ENCODE results near the gene UBE2O.

UBE2O gene

DNA sequence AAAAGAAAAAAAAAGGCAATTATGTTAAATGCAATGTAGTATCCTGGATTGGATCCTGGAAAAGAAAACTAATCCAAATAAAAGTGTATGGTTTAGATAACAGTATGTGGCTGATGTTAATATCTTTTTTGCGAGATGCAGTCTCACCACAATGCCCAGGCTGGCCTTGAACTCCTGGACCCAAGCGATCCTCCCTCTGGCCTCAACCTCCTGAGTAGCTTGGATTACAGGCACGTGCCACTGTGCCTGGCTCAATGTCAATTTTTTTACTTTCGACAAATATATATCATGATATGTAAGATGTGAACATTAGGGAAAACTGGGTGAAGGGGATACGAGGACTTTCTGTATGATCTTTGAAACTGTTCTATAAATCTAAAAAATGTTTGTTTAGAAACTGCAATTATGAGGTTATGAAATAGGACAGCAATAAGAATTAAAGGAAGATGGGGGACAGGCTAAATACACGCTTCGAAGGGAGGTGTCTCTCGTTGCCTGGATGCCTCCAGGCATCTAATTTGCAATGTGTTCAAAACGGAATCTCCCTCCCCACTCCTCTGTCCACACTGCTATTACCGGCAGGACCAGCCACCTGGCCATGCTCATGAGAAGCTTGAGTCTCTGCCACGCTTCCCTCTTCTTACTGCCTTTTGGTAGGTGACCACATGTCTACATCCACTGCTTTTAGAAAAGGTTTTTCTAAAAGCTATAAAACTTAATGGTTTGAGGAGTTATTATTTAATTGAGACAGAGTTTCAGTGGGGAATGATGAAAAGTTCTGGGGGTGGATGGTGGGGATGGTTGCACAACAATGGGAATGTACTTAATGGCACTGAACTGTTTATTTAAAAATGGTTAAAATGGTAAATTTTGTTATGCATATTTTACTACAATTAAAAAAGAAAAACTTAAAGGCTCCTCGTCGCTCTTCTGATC, 15.2 kb downstream of the UBE2O start:
- DNase-seq, result no peak

DNA sequence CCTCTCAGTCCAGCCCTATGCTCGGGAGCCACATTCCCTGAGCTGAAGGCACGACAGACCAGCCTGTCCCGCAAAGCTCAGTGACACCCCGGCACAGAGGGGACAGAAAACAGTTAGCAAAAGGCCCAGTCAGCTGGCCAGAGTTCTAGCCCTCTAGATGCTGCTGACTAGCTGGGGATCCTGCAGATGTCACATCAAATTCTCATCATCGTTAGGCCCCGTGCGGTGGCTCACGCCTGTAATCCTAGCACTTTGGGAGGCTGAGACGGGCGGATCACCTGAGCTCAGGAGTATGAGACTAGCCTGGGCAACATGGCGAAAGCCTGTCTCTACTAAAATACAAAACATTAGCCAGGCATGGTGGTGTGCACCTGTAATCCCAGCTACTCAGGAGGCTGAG, 17.2 kb downstream of the UBE2O start:
- DNase-seq, result no peak

DNA sequence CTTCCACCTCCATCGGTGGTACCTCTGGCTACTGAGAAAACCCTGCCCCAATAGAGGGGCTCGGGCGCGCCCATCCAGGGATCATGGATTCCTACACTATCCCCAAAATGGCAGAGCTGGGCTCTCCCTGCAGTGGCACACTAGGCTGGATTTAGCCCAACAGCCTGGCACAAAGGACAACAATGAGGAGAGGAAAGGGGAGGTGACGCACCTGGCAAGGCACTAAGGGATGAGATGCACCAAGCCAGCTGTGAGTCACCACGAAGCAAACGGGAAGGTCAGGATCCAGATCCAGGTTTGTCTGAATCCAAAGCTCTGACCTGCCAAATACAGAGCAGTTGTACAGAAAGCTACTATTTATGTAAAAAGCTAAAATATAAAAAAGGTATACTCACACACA, 18.1 kb downstream of the UBE2O start:
- DNase-seq, result no peak

DNA sequence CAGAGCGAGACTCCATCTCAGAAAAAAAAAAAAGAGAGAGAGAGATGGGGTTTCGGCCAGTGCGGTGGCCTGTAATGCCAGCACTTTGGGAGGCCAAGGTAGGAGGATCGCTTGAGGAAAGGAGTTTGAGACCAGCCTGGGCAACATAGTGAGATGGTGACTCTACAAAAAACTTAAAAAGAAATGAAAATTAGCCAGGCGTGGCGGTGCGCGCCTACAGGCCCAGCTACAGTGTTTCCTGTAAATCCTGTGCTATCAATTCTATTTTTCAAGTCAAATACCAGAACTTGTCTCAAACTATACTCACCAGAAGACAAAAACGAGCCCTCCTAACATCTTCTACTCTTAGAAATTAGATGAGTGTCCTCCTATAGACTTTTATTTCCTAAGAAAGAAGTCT, 19.3 kb downstream of the UBE2O start:
- no peak for DNase-seq

DNA sequence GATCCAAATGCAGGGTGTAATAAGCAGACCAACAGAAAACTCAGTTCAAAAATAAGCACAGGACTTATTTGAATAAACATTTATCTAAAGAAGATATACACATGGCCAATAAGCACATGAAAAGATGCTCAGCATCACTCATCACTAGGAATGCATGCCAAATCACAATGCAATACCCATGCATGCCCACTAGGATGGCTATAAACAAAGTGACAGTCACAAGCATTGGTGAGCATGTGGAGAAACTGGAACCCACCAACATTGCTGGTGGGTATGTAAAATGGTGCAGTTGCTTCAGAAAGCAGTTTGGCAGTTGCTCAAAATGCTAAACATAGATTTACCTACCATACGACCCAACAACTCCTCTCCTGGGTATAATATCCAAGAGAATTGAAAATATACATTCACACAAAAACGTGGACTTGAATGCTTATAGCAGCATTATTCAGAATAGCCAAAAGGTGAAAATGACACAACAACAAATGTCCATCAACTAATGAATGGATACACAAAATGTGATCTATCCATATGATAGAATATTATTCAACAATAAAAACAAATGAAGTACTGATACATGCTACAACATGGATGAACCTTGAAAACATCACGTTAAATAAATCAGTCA, 20.1 kb downstream of the UBE2O start:
- no peak for DNase-seq

DNA sequence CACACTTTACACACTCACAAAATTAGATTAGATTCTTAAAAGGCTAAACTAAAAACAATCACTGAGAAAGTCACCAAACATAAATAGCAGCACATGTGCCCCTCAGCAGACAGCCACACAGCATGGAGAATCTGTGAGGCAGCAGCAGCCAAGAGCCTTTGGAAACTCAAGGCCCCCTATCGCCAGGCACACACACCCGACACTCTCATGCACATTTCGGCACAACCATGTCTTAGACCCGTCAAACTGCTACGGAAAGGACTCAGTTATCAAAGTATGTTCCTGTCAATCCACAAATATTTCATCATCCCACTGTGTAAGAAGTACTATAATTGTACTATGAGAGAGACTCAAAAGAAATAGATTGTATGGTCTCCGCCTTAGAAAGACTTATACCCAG, 20.9 kb downstream of the UBE2O start:
- no peak for DNase-seq

DNA sequence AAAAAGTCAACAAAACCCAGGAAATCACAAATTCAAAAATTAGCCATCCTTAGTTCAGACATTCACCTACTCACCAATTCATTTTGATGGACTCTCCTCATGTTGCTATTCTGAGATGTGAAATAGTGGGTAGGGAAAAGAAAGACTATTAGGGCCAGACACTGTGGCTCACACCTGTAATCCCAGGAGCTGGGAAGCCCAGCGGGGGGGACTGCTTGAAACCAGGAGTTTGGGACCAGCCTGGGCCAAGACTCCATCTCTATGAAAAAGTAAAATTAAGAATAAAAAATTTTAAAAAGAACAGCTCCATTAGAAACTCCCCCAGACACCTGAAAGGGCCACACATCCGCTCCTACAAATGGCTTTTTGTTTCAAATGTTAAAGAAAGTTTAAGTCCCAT, 21.4 kb downstream of the UBE2O start:
- DNase-seq, result no peak

DNA sequence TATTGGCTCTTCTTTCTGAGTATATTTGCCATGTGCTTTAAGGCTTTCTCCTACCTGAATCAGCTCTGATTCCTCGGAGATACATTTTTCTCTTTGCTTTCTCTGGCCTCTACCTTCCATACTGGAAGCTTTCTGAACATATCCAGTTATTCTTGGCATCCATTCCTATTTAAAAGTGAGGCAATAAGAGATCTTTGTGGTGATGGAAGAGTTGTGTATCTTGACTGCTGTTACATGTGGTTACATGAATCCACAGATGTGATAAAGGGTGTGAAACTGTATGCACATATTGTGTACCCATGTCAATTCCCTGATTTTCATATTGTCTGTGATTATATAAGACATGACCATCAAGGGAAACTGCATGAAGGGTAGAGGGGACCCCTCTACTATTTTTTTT, 24.4 kb downstream of the UBE2O start:
- DNase-seq, result no peak

DNA sequence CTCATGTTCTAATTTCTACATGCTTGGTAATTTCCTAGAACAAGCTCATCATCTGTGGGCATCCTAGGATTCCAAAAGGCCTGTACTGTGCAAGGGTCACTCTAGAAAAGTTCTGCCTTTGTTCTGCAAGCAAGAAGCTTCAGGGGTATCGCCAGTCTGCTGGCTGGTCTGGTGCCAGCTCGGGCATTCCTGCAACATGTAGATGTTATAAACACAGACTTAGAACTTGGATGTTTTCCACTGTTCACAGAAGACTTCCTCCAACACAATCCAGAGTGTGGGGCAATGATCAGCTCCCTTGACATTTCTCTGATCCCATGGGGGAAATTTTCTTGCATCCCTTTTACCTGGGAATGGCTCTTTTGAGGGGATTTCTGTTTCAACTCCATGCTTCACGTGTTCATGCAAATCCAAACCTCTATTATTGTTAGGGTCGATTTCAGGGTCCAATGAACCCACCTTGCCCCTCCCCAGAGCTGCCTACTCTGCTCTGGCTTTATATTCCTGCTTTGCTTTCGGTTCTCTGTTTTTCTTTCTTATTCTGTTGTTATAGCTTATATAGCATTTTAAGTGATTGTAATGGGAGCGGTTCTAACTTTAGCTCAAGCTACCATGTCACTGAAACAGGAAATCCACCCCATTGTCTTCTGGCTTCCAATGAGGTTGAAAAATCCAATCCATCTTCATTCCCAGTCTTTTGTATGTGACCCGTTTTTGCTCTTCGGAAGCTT, 25.3 kb downstream of the UBE2O start:
- DNase-seq, result no peak

DNA sequence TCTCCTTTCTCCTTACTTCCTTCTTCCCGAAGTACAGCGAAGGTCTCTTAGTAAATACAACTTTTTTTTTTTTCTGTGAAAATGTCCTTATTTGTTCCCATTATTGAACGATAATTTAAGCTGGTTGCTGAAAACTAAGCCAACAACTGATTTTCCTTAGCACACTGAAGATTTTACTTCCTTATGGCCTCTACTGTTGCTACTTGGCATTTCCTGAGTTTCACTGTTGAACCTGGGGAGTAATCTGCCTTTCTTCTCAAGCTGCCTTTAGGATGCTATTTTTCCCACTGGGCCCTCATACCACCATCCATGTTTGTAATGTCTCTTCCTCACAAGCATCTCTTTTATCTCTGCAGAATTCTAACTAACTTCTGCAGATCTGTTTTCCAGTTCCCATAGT, 26.1 kb downstream of the UBE2O start:
- no peak for DNase-seq

DNA sequence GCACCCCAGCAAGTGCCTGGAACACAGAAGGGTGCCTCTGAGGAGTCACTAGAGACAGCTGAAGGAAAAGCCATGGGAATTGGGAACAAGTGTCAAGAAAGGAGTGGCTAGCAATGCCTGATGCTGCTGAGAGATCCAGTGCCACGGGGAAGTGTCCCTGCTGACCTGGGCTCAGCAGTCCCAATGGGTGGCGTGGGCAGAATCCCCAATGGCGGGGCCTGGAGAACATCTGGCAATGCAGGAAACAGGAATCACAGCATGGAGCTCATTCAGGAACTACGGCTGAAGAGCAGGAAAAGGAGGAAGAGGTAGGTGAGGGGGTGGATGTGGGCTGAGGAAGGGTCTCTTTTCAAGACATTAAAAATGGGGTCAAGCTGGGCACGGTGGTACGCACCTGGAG, 30.1 kb downstream of the UBE2O start:
- no peak for DNase-seq

DNA sequence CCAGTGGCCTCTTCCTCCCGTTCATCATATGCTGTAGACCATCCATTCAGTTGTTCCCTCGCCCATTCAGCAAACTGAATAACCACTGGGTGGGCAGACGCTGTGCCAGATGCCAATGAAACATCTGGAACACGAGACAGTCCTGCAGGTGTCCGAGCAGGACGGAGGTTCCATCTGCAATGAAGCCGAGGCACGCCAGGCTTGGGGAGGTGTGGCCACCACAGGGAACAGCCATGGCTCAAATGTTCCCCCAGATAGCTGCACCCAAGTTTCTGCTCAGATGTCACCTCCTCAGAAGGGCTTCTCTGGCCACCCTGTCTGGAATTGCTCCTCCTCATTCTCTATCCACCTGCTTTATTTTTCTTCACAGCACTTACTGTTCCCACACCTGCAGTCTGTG, 30.5 kb downstream of the UBE2O start:
- DNase-seq, result no peak

DNA sequence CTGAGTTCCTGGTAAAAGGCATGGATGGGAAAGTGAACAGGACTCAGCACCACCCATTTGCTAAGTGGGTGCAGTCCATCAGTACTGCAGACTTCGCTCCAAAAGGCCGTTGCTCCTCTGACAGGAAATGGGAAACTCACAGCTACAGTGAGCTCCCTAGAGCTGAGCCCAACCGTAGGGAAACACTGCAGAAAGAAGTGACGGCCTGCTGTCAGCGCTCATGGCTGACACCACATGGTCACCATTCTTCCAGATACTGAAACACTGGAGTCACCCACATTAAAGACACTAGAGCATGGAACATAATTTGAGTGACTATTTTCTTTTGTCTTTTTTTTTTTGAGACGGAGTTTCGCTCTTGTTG, 31.9 kb downstream of the UBE2O start:
- no peak for DNase-seq

DNA sequence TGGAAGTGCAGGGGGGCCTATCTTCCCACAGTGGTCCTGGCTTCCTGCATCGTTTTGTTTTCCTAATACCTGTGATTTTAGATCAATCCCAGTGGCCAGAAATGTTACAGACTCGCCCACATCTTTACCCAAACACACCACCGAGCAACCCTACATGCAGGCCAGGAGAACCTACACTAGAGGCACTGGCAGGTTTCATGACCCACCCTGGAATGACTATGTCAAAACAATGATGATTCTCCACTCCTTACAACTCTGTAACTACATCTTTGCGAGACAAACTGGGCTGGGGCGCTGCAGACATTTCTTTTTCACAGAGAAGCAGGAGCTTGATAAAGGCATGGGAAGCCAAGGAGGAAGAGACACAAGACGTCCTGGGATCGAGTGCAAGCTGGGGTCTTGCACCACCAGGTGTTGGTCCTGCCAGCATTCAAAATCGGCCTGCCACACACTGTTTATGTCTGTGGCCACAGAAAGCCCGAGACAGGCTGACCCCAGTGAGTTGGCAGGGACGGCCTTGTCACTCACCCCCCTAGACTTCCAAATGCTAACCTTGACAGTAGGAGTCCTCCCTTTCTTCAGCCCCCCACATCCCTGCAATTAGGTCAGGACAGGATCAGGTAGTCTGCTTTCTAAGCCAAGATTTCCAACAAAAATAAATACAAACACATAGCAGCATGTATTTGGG, 32.5 kb downstream of the UBE2O start:
- no peak for DNase-seq

DNA sequence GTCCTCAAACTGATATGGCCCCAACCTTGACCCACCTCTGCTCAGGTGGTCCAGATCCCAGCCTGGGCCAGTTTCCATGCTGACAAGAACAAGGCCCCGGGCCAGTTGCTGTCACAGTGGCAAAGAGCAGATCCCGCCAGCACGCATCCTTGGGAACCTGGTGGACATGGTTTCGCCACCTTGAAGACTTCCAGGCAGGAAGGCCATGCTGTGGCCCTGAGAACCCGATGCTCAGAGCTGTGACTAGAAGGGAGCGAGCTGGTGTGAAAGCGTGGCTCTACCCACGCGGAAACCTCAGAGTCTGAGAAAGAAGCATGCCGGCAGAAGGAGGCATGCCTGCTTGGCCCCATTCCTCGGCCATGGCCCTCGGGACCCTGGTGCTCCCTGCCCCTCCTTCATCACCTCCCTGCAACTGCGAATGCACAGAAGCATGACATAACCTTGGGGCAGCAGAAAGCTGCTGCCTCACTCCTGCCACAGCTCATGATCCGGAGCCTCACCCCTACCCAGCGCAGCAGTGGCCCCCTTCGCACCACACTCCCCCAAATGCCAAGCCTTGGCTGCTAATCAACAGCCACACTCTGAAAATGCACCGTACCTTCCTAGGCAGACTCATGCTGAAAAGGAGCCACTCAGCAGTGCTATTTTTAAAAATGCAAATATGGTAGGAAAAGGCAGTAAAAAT, 33.2 kb downstream of the UBE2O start:
- DNase-seq, result no peak

DNA sequence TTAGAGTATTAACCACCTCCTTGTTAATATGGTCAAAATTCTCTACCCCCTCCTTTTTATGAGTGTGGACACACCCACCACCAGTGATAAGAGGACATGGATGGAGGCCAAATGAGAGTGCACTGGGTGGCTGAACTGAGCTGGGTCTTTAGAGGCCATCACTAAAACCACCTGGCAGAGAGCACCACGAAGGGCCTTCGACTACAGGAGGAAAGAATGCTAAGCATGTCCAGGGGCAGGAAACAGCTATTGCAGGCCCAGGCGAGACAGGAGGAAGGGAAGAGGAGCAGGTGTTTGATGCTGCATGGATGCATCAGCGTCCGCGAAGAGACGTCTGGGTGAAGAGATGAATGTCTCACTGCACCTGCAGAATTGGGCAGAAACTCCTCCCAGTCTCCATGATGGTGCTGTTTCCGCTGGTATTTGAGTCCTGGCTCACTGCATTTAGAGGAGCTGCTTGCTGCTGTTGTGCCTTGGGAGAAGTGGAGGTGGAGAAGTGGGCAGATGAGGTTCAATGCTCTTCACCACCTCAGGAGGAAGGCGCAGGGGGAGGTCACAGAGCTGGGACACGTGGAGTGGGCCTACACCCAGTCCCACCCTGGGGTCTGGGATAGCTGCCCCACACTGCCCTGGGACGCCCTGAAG, 35.3 kb downstream of the UBE2O start:
- DNase-seq, result no peak

DNA sequence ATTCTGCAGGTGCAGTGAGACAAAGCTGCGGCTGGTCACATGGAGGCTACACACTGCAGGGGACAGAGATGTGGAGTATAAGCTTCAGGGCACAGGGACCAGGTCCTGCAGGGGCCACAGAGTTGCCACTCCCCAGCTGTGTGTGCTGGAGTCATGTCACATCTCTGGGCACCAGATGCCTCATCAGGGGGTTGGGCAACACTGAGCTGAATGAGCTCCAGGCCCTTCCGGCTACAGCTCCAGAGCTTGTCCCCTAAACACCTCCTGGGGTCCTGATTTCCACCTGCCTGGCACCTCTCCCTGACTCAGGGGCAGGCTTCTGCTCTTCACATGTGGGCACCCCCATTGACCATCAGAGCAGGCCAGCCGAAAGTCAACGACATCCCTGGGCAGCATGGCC, 36.1 kb downstream of the UBE2O start:
- DNase-seq, result no peak

DNA sequence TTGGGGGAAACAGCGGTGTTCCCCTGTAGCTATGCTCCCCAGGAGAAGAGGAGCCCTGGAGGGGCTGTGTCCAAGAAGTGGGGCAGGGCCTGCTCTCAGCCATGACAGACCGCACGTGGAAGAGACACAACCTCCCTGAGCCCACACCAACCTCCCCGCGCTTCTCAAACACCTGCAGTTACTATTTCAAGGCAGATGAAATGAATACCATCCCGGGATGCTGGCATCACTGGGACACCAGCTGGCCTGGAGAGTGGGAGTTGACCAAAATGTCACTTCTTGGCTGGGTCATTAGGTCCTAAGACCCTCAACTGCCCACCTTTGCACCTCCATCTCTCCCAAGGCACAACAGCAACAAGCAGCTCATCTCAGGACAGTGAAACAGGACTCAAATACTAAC, 36.5 kb downstream of the UBE2O start:
- no peak for DNase-seq

DNA sequence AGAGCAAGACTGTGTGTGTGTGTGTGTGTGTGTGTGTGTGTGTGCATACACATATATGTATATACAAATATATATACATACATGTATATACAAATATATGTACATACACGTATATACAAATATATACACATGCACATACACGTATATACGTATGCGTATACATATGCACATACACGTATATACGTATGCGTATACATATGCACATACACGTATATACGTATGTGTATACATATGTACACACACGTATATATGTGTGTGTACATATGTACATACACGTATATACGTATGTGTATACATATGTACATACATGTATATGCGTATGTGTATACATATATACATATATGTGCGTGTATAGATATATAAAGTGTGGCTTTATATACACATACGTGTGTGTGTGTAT, 37.2 kb downstream of the UBE2O start:
- no peak for DNase-seq

DNA sequence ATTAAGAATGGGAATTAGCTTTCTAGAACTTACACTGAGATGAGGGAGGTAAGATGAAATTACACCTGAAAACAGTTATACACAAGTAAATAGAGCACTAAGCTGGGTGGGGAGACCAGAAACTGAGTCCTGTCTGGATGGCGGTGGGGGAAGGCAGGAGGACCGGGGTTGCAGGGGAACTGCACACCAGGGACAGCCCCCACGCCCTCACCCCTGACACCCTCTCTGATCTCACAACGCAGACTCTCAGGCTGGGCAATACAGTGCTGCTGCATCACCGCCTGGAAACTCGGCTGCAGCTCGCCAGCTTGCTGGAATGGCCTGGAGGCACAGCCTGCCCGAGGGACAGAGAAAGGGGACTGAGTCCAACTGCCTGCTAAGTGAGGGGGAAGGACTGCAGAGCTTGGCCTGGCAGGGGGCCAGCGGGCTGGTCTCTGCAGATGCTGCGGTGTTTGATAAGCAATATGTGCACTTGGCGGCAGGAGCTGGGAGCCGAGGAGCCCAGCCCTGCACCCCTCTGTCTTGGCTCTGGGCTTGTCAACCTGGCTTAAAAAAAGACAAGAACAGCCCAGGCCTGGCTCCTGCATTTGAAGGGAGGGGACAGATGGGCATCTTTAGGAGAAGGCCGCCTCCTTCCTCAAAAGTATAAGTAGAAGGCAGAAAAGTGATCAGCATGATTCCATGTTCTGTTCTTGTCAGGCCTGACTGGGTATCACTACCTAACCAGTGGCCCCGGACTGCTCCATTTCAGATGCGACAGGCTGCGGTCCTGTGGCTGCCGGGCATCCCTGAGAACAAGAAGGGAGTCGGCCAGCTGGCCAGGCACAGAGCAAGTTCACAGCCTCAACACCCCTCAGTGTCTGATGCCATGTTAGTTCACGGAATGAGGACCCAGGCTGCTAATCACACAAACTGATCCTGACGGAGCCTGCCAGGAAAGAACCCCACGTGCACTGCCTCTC, 38.3 kb downstream of the UBE2O start:
- no peak for DNase-seq

DNA sequence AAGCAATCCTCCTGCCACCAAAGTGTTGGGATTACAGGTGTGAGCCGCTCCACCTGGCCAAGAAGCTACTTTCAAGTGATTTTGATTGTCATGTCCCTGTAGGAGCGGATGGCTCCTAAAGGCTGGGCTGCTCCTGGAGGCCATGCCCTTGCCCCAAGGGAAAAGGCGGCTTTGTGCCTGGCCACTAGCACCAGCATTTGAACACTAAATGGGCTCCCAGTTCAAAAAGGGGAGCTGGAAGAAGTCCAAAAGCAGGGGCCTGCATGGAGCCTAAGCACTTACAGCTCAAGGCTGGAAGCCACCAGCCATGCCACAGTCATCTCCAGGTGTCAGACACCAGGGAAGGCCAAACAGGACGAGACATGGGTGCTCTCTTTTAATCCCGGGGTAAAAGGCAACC, 41.7 kb downstream of the UBE2O start:
- no peak for DNase-seq
